Measurements from ENCODE around the gene BNC2.
A peak's percentile ranks its signal among the peaks of the same experiment; 100 is the strongest.
"Not testable (repeated sequence)": the region's sequence is repeated elsewhere in the genome, so short reads cannot be mapped to it uniquely, and the experiment has no call there.

The BNC2 gene

GRCh38 chr9:16870596-16871335 is at the start of gene BNC2:
BNC2 (minus strand) TSS chr9:16870670; CDS start chr9:16870648, 22 bp downstream.
- DNase-seq (ENCODE audit: low spot score), result no peak

- peak; percentile 10 for DNase-seq (ENCODE audit: low spot score)
Observed at GRCh38 chr9:16918920-16919319, 48.5 kb upstream of the BNC2 start.

- no peak for DNase-seq (ENCODE audit: low spot score)
Observed at GRCh38 chr9:16915126-16915831, 44.8 kb upstream of the BNC2 start.

- no peak for DNase-seq (ENCODE audit: low spot score)
Observed at GRCh38 chr9:16912197-16912596, 41.7 kb upstream of the BNC2 start.

- not testable (repeated sequence) for DNase-seq (ENCODE audit: low spot score)
Observed at GRCh38 chr9:16908206-16908605, 37.7 kb upstream of the BNC2 start.

- no peak for DNase-seq (ENCODE audit: low spot score)
Observed at GRCh38 chr9:16904655-16905054, 34.2 kb upstream of the BNC2 start.

GRCh38 chr9:16901590-16901989 is 31.1 kb upstream of the BNC2 start:
- DNase-seq (ENCODE audit: low spot score), result no peak

- DNase-seq (ENCODE audit: low spot score), result no peak
Observed at GRCh38 chr9:16899606-16900005, 29.1 kb upstream of the BNC2 start.

- DNase-seq (ENCODE audit: low spot score), result no peak
Observed at GRCh38 chr9:16898464-16898863, 28.0 kb upstream of the BNC2 start.

- no peak for DNase-seq (ENCODE audit: low spot score)
Observed at GRCh38 chr9:16888594-16888993, 18.1 kb upstream of the BNC2 start.

- DNase-seq (ENCODE audit: low spot score), result no peak
Observed at GRCh38 chr9:16885931-16886330, 15.5 kb upstream of the BNC2 start.

- no peak for DNase-seq (ENCODE audit: low spot score)
Observed at GRCh38 chr9:16884952-16885513, 14.6 kb upstream of the BNC2 start.

GRCh38 chr9:16884373-16884772 is 13.9 kb upstream of the BNC2 start:
- no peak for DNase-seq (ENCODE audit: low spot score)

- no peak for DNase-seq (ENCODE audit: low spot score)
Observed at GRCh38 chr9:16883586-16883985, 13.1 kb upstream of the BNC2 start.

GRCh38 chr9:16882440-16882839 is 12.0 kb upstream of the BNC2 start:
- not testable (repeated sequence) for DNase-seq (ENCODE audit: low spot score)

GRCh38 chr9:16879416-16879815 is 8.9 kb upstream of the BNC2 start:
- DNase-seq (ENCODE audit: low spot score), result no peak

GRCh38 chr9:16877256-16877655 is 6.8 kb upstream of the BNC2 start:
- DNase-seq (ENCODE audit: low spot score), result no peak

- DNase-seq (ENCODE audit: low spot score), result no peak
Observed at GRCh38 chr9:16873126-16873802, 2.8 kb upstream of the BNC2 start.

GRCh38 chr9:16871336-16872151 is 1.1 kb upstream of the BNC2 start:
- no peak for DNase-seq (ENCODE audit: low spot score)

- no peak for DNase-seq (ENCODE audit: low spot score)
Observed at GRCh38 chr9:16869882-16870595, 431 bp downstream of the BNC2 start.

Data from COLO829 (cell line).